GM04503 (cell line): ENCODE data around the gene KRTAP12-1.
"Not testable (repeated sequence)": the region's sequence is repeated elsewhere in the genome, so short reads cannot be mapped to it uniquely, and the experiment has no call there.

ENCODE experiments used
- DNase-seq: peaks from one replicate; pipeline ENCODE4 v3.0.0-alpha.2; 2012; ENCODE audit warnings: low read depth

The KRTAP12-1 gene

GRCh38 chr21:44644878-44645277 lies 37.1 kb downstream of the KRTAP12-1 start:
- DNase-seq = no peak

GRCh38 chr21:44643741-44644310 lies 38.1 kb downstream of the KRTAP12-1 start:
- DNase-seq = no peak

- DNase-seq = no peak
Observed at GRCh38 chr21:44640761-44641160, 41.2 kb downstream of the KRTAP12-1 start.

- DNase-seq = no peak
Observed at GRCh38 chr21:44639331-44639655, 42.7 kb downstream of the KRTAP12-1 start.

GRCh38 chr21:44638506-44639330 lies 43.2 kb downstream of the KRTAP12-1 start:
- DNase-seq = not testable (repeated sequence)

GRCh38 chr21:44637851-44638348 lies 44.1 kb downstream of the KRTAP12-1 start:
- not testable (repeated sequence) for DNase-seq

GRCh38 chr21:44637018-44637850 lies 44.7 kb downstream of the KRTAP12-1 start, which contains the start of gene KRTAP10-10:
Gene KRTAP10-10 (plus strand): TSS chr21:44637356. CDS start chr21:44637418, 62 bp downstream.
- DNase-seq = no peak

GRCh38 chr21:44636209-44637017 lies 45.5 kb downstream of the KRTAP12-1 start:
- no peak for DNase-seq

GRCh38 chr21:44632067-44632466 lies 49.9 kb downstream of the KRTAP12-1 start:
- DNase-seq = no peak
